ENCODE data around the gene SCGB1D1.

SCGB1D1 gene

GRCh38 chr11:62221498-62221897 lies 31.5 kb downstream of the SCGB1D1 start:
- no peaks in the 10 kb centered on the region for H3K4me1 ChIP-seq (ENCODE audit: control insufficient read depth, insufficient read depth, low read length)
- H3K9me3 ChIP-seq (ENCODE audit: control insufficient read depth, insufficient read depth, low read depth, low read length) = no peaks in the 10 kb centered on the region
- no peak overlapping the region for H3K4me3 ChIP-seq (ENCODE audit: low read depth, low read length)
- ChIA-PET CTCF (interaction anchor here (0.5 to 2.1 kb wide), 2 partner anchors 12 to 89 kb away, joined by 4 to 8 read pairs; no protein-coding TSS in a partner anchor), POLR2A (no interaction called here)
- TF ChIP-seq ZNF660 (tag by site-specific recombination; IDR thresholded peaks at IDR 0.05) (no peak), ZBTB48 (tag by site-specific recombination; IDR thresholded peaks at IDR 0.05) (no peak), MZF1 (tag by site-specific recombination; IDR thresholded peaks at IDR 0.05; ENCODE audit: borderline replicate concordance) (no peak), ZNF621 (tag by site-specific recombination; IDR thresholded peaks at IDR 0.05) (no peak), KLF1 (tag by site-specific recombination; IDR thresholded peaks at IDR 0.05) (no peak), ZSCAN23 (tag by site-specific recombination; IDR thresholded peaks at IDR 0.05) (no peak), IKZF3 (tag by site-specific recombination; IDR thresholded peaks at IDR 0.05) (no peak), HOXA7 (CRISPR knock-in tag; IDR thresholded peaks at IDR 0.05; ENCODE audit: borderline replicate concordance) (no peak), ZNF416 (tag by site-specific recombination; IDR thresholded peaks at IDR 0.05) (no peak), ZNF596 (tag by site-specific recombination; IDR thresholded peaks at IDR 0.05) (no peak), SP3 (tag by site-specific recombination; IDR thresholded peaks at IDR 0.05) (no peak)
- TF ChIP-seq, protein P1, sequence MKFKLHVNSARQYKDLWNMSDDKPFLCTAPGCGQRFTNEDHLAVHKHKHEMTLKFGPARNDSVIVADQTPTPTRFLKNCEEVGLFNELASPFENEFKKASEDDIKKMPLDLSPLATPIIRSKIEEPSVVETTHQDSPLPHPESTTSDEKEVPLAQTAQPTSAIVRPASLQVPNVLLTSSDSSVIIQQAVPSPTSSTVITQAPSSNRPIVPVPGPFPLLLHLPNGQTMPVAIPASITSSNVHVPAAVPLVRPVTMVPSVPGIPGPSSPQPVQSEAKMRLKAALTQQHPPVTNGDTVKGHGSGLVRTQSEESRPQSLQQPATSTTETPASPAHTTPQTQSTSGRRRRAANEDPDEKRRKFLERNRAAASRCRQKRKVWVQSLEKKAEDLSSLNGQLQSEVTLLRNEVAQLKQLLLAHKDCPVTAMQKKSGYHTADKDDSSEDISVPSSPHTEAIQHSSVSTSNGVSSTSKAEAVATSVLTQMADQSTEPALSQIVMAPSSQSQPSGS (tag by site-specific recombination; IDR thresholded peaks at IDR 0.05; ENCODE audit: low read depth) = no peak
- H3K36me3 ChIP-seq (ENCODE audit: control insufficient read depth in 2 of 2, insufficient read depth in 1 of 2, low read length in 2 of 2) = no peaks in the 10 kb centered on the region
- no peak overlapping the region for H3K27ac ChIP-seq (ENCODE audit: extremely low read depth, low read depth, low read length)

- H3K27ac ChIP-seq (ENCODE audit: extremely low read depth, low read depth, low read length) = no peak overlapping the region
- CTCF ChIA-PET = interaction anchor here (2.1 kb wide), 1 partner anchor 88 kb away, joined by 8 read pairs; no protein-coding TSS in a partner anchor
- no peaks in the 10 kb centered on the region for H3K36me3 ChIP-seq (ENCODE audit: control insufficient read depth in 2 of 2, insufficient read depth in 1 of 2, low read length in 2 of 2)
- H3K9me3 ChIP-seq (ENCODE audit: control insufficient read depth, insufficient read depth, low read depth, low read length) = no peaks in the 10 kb centered on the region
- POLR2A ChIA-PET = no interaction called here
- no peak overlapping the region for H3K4me3 ChIP-seq (ENCODE audit: low read depth, low read length)
- H3K4me1 ChIP-seq (ENCODE audit: control insufficient read depth, insufficient read depth, low read length) = no peaks in the 10 kb centered on the region
- TF ChIP-seq WT1 (tag by site-specific recombination; IDR thresholded peaks at IDR 0.05) (no peak), ZNF561 (tag by site-specific recombination; IDR thresholded peaks at IDR 0.05; ENCODE audit: borderline replicate concordance) (peak; percentile 78; the same call in 1 of the 2 replicates), ZNF157 (tag by site-specific recombination; IDR thresholded peaks at IDR 0.05) (no peak), ZNF184 (tag by site-specific recombination; IDR thresholded peaks at IDR 0.05) (no peak), ZNF366 (tag by site-specific recombination; conservative IDR thresholded peaks at IDR 0.05) (0 out of 2 replicates have a peak, but pooled peaks have one; percentile 19), ZIC2 (tag by site-specific recombination; IDR thresholded peaks at IDR 0.05) (no peak), ZNF132 (tag by site-specific recombination; IDR thresholded peaks at IDR 0.05; ENCODE audit: borderline replicate concordance) (no peak), ZNF121 (tag by site-specific recombination; IDR thresholded peaks at IDR 0.05) (no peak), ZNF404 (tag by site-specific recombination; IDR thresholded peaks at IDR 0.05) (no peak), ZNF2 (tag by site-specific recombination; IDR thresholded peaks at IDR 0.05) (no peak), ZNF76 (tag by site-specific recombination; IDR thresholded peaks at IDR 0.05; ENCODE audit: borderline replicate concordance, low read depth) (no peak), ZNF18 (tag by site-specific recombination; IDR thresholded peaks at IDR 0.05) (no peak), ZNF837 (tag by site-specific recombination; IDR thresholded peaks at IDR 0.05) (no peak), SETDB1 (IDR thresholded peaks at IDR 0.05; ENCODE audit: insufficient read length, low read length) (peak; percentile 100), ZNF654 (tag by site-specific recombination; IDR thresholded peaks at IDR 0.05; ENCODE audit: low read depth) (no peak), ZNF558 (tag by site-specific recombination; IDR thresholded peaks at IDR 0.05) (no peak), TRIM28 (IDR thresholded peaks at IDR 0.05; ENCODE audit: borderline replicate concordance, low read length) (peak; percentile 97; the same call in 1 of the 2 replicates), ZNF221 (tag by site-specific recombination; IDR thresholded peaks at IDR 0.05; ENCODE audit: borderline replicate concordance) (no peak), ZNF544 (tag by site-specific recombination; IDR thresholded peaks at IDR 0.05) (no peak)
- TF ChIP-seq, protein P2, sequence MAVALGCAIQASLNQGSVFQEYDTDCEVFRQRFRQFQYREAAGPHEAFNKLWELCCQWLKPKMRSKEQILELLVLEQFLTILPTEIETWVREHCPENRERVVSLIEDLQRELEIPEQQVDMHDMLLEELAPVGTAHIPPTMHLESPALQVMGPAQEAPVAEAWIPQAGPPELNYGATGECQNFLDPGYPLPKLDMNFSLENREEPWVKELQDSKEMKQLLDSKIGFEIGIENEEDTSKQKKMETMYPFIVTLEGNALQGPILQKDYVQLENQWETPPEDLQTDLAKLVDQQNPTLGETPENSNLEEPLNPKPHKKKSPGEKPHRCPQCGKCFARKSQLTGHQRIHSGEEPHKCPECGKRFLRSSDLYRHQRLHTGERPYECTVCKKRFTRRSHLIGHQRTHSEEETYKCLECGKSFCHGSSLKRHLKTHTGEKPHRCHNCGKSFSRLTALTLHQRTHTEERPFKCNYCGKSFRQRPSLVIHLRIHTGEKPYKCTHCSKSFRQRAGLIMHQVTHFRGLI (tag by site-specific recombination; IDR thresholded peaks at IDR 0.05) = no peak
- TF ChIP-seq, protein P3, sequence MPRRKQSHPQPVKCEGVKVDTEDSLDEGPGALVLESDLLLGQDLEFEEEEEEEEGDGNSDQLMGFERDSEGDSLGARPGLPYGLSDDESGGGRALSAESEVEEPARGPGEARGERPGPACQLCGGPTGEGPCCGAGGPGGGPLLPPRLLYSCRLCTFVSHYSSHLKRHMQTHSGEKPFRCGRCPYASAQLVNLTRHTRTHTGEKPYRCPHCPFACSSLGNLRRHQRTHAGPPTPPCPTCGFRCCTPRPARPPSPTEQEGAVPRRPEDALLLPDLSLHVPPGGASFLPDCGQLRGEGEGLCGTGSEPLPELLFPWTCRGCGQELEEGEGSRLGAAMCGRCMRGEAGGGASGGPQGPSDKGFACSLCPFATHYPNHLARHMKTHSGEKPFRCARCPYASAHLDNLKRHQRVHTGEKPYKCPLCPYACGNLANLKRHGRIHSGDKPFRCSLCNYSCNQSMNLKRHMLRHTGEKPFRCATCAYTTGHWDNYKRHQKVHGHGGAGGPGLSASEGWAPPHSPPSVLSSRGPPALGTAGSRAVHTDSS (tag by site-specific recombination; IDR thresholded peaks at IDR 0.05) = no peak
These were observed 33.1 kb downstream of the SCGB1D1 start for GRCh38 chr11:62223095-62223494.

Data from HEK293 (cell line).